Measurements from ENCODE around the gene GUCY1A1. TPM values are rescaled to one million over a fixed set of nuclear protein-coding genes. Genes with fewer than 3 reads are reported as not detected.

The GUCY1A1 gene
- total and polyA plus RNA-seq, 2 donors (not counting 1 experiment from before 2014, with no cell fraction given): 8.1 to 10.7 TPM

GRCh38 chr4:155704841-155705404 lies 38.3 kb downstream of the GUCY1A1 start:
- Histone ChIP-seq H4K20me1 (ENCODE audit: control insufficient read depth, extremely low read depth, insufficient read depth, low read length) (no peaks in the 10 kb centered on the region), H3K79me2 (ENCODE audit: control insufficient read depth, insufficient read depth, low read length) (no peaks in the 10 kb centered on the region), H3K4me2 (ENCODE audit: extremely low read depth, insufficient read depth, low read length) (no peak overlapping the region), H3K4me3 (replicated peaks in 1 of 4; ENCODE audit: control extremely low read depth in 1 of 4, insufficient read depth in 1 of 4, low read depth in 3 of 4, low read length in 4 of 4) (no peak overlapping the region), H3K9me3 (ENCODE audit: control insufficient read depth, insufficient read depth, low read depth, low read length) (no peaks in the 10 kb centered on the region), H3K36me3 (ENCODE audit: control insufficient read depth, insufficient read depth, low read length) (no peaks in the 10 kb centered on the region), H3K27me3 (ENCODE audit: control insufficient read depth, insufficient read depth, low read length) (no peaks in the 10 kb centered on the region), H3K4me1 (ENCODE audit: control insufficient read depth, extremely low read depth, insufficient read depth, low read length) (peaks cover 6% of the 10 kb centered on the region), H3K27ac (ENCODE audit: insufficient read depth, low read length) (no peak overlapping the region), H3K9ac (ENCODE audit: insufficient read depth, low read length) (no peak overlapping the region), H2AFZ (ENCODE audit: low read length) (no peak overlapping the region)
- DNase-seq (ENCODE audit: low read depth in 2 of 2): no peak
- TF ChIP-seq CTCF (conservative IDR thresholded peaks at IDR 0.05 in 1 of 2, IDR thresholded peaks at IDR 0.05 in 1 of 2; ENCODE audit: low read depth in 1 of 2, low read length in 2 of 2) (no peak), EZH2 (IDR thresholded peaks at IDR 0.05; ENCODE audit: low read length, missing control alignments) (no peak)

- Histone ChIP-seq H3K9me3 (ENCODE audit: control insufficient read depth, insufficient read depth, low read depth, low read length) (no peaks in the 10 kb centered on the region), H3K4me2 (ENCODE audit: extremely low read depth, insufficient read depth, low read length) (no peak overlapping the region), H3K79me2 (ENCODE audit: control insufficient read depth, insufficient read depth, low read length) (no peaks in the 10 kb centered on the region), H2AFZ (ENCODE audit: low read length) (no peak overlapping the region), H3K27ac (ENCODE audit: insufficient read depth, low read length) (no peak overlapping the region), H3K27me3 (ENCODE audit: control insufficient read depth, insufficient read depth, low read length) (no peaks in the 10 kb centered on the region), H3K36me3 (ENCODE audit: control insufficient read depth, insufficient read depth, low read length) (no peaks in the 10 kb centered on the region), H4K20me1 (ENCODE audit: control insufficient read depth, extremely low read depth, insufficient read depth, low read length) (no peaks in the 10 kb centered on the region), H3K4me1 (ENCODE audit: control insufficient read depth, extremely low read depth, insufficient read depth, low read length) (peaks cover 6% of the 10 kb centered on the region), H3K9ac (ENCODE audit: insufficient read depth, low read length) (no peak overlapping the region), H3K4me3 (replicated peaks in 1 of 4; ENCODE audit: control extremely low read depth in 1 of 4, insufficient read depth in 1 of 4, low read depth in 3 of 4, low read length in 4 of 4) (no peak overlapping the region)
- peak; percentile 84 to 88 for DNase-seq (ENCODE audit: low read depth in 2 of 2)
- no peak for TF ChIP-seq EZH2 (IDR thresholded peaks at IDR 0.05; ENCODE audit: low read length, missing control alignments)
These were observed 39.0 kb downstream of the GUCY1A1 start for GRCh38 chr4:155705664-155706063.

- no peaks in the 10 kb centered on the region for H3K36me3 ChIP-seq (ENCODE audit: control insufficient read depth, insufficient read depth, low read length)
- no peaks in the 10 kb centered on the region for H4K20me1 ChIP-seq (ENCODE audit: control insufficient read depth, extremely low read depth, insufficient read depth, low read length)
- no peak overlapping the region for H3K9ac ChIP-seq (ENCODE audit: insufficient read depth, low read length)
- no peaks in the 10 kb centered on the region for H3K79me2 ChIP-seq (ENCODE audit: control insufficient read depth, insufficient read depth, low read length)
- no peaks in the 10 kb centered on the region for H3K9me3 ChIP-seq (ENCODE audit: control insufficient read depth, insufficient read depth, low read depth, low read length)
- H3K4me1 ChIP-seq (ENCODE audit: control insufficient read depth, extremely low read depth, insufficient read depth, low read length): peaks cover 6% of the 10 kb centered on the region
- no peaks in the 10 kb centered on the region for H3K27me3 ChIP-seq (ENCODE audit: control insufficient read depth, insufficient read depth, low read length)
- no peak overlapping the region for H3K4me2 ChIP-seq (ENCODE audit: extremely low read depth, insufficient read depth, low read length)
- H3K4me3 ChIP-seq (replicated peaks in 1 of 4; ENCODE audit: control extremely low read depth in 1 of 4, insufficient read depth in 1 of 4, low read depth in 3 of 4, low read length in 4 of 4): no peak overlapping the region
- H2AFZ ChIP-seq (ENCODE audit: low read length): no peak overlapping the region
- H3K27ac ChIP-seq (ENCODE audit: insufficient read depth, low read length): no peak overlapping the region
- TF ChIP-seq EZH2 (IDR thresholded peaks at IDR 0.05; ENCODE audit: low read length, missing control alignments): no peak
- no peak for TF ChIP-seq CTCF (conservative IDR thresholded peaks at IDR 0.05 in 1 of 2, IDR thresholded peaks at IDR 0.05 in 1 of 2; ENCODE audit: low read depth in 1 of 2, low read length in 2 of 2)
- peak in 1 of 2 donors; percentile 7 for DNase-seq (ENCODE audit: low read depth in 2 of 2)
These were observed 39.5 kb downstream of the GUCY1A1 start for GRCh38 chr4:155706147-155706546.

All from fibroblast of lung (primary cell).